CD4-positive, alpha-beta T cell treated with Interleukin-15 for 4 hours (primary cell): ENCODE measurements around the gene PRKCH.

Experiments
- DNase-seq: peaks from one replicate; pipeline ENCODE4 v3.0.0-alpha.2; 2020; ENCODE audit warnings: low spot score

The PRKCH gene

DNA sequence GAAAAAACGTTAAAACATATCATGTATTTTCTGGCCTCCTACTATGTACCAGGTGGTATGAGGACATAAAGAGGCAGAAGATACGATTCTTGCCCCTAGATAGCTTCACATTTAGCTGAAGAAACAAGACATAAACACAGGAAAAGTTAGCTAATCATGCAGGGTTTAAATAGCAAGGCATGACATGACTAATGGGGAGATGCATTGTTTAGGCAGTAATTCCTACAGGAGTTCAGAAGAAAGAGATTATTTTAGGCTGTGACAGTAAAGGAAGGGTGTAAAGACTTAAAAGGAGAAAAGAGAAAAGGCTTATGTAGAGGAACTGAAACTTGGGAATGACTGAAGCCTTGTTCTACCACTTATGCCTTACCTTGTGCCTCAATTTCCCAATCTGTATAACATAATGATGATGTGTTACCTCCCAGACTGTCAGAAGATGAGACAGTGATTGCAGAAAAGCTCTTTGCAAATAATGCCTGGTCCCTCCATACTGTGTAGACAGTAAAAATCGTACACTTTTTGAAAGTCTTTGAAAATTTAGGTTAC lies 44.4 kb downstream of the PRKCH start:
- DNase-seq, result no peak

DNA sequence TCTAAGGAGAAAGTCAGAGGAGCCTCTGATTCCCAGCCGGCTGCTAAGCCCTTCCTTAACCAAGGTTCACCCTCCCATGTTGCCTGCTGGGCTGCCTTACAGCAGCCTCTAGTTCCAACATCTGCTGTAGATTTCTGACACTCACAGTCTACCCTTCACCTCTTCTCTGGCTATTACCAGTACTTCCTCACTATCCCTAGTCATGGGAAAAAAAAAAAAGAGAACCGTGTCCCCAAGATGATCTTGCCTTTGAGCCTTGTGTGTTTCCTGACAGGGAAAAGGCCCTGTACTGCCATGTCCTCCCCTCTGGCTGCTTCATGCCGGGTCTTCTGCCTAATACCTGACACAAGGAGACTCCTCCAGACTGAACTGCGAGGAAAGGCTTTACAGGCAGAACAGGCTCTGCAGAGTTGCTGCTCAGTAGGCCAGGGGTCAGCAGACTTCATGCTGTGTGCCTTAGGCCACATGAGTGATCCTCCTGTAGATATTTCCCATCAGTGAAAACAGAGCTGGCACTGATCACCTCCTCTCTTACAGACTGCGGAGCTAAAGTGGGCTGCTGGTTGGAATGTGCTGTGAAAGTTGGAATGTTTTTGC lies 46.8 kb downstream of the PRKCH start:
- no peak for DNase-seq

DNA sequence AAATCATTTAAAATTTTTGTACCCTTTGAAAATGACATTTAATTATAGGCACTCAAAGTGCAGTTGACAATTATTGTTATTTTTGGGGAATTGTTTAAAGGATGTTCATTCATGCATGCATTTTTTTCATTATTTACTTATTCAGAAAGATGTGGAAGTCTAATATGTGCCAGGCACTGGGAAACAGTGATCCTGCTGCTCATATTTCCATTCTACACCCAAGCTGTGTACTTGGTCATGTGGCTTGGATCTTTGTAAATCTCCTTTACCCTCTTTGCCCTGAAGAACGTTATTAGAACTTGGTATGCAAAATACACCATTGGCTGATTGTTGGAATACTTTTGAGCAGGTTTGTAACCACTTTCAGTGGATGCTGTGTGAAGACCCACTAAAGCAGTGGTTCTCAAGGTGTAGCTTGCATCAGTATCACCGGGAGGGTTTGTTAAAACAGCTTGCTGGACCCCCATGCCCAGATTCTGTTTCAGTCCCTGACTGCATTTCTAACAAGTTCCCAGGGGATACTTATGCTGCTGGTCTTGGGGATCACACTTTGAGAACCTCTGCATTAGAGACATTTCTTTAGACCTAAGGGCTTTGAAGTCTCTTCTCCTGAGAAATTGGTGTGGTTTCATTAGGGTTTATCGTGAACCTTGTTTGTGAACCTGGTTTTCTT lies 47.5 kb downstream of the PRKCH start:
- DNase-seq, result no peak

DNA sequence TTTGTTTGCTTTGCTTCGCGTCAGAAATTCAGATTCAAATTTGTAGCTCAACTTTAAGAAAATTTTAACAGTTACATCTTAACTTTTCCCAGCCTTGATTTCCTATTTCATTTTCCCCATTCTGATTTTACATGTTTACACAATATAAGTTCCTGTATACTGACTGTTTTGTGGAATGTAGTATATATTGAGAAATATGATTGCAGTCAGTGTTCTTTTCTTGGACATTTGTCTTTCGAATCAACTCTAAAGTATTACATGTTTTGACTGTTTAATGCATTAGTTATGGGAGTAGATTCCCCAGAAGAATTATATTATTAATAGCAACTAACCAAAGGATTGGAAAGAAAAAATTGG lies 48.1 kb downstream of the PRKCH start:
- no peak for DNase-seq

DNA sequence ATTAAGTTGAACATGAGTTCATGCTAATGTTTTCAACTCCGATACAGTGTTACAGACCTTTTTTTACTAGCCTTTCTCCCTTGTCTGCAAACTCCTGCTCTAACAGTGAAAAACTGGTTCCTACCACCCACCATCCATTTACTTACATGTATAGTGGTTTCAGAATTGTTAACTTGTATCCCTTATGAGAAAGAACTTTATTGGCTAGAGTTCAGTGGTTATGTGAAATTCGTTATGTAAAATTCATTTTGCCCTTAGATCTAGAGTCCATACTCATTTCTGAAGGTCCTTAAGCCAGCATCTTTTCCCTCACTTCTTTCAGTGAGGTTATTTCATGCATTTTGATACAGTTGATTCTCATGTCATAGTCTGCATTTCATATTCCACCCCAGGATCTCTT lies 51.0 kb downstream of the PRKCH start:
- DNase-seq, result no peak

DNA sequence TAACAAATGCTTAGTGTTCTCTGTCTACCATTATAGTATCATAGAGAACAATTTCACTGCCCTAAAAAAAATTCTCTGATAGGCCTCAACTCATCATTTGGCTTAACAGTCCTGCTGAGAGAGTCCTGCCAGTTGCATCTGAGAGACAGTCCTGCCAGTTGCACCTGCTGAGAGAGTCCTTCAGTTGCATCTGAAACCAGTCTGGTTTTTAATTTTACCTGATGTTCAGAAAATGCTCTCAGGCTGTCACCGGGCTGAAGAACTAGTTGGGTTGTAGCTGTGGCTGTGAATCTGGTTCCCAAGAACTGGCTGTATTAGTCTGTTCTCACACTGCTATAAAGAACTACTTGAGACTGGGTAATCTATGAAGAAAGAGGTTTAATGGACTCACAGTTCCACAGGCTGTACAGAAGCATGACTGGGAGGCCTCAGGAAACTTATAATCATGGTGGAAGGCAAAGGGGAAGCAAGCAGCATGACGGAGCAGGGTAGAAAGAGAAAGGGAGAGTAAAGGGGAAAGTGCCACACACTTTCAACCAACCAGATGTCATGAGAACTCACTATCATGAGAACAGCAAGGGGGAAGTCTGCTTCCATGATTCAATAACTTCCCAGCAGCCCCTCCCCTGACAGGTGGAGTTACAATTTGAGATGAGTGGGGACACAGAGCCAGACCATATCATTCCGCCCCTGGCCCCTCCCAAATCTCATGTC lies 51.6 kb downstream of the PRKCH start:
- DNase-seq, result no peak

DNA sequence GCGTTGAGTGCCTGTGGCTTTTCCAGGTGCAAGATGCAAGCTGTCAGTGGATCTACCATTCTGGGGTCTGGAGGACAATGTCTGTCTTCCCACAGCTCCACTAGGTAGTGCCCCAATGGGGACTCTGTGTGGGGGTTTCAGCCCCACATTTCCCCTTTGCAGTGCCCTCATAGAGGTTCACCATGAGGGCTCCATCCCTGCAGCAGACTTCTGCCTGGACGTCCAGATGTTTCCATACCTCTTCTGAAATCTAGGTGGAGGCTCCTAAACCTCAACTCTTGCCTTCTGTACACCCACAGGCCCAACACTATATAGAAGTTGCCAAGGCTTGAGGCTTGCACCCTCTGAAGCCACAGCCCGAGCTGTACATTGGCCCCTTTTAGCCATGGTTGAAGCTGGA lies 52.9 kb downstream of the PRKCH start:
- no peak for DNase-seq

DNA sequence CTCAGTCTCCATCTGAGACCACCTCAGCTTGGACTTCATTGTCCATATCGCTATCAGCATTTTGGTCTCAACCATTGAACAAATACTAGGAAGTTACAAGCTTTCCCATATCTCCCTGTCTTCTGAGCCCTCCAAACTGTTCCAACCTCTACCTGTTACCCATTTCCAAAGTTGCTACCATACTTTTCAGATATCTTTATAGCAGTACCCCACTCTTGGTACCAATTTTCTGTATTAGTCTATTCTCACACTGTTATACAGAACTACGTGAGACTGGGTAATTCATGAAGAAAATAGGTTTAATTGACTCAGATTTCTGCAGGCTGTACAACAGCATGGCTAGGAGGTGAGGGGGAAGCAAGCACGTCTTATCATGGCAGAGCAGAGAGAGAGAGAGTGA lies 53.8 kb downstream of the PRKCH start:
- no peak for DNase-seq

DNA sequence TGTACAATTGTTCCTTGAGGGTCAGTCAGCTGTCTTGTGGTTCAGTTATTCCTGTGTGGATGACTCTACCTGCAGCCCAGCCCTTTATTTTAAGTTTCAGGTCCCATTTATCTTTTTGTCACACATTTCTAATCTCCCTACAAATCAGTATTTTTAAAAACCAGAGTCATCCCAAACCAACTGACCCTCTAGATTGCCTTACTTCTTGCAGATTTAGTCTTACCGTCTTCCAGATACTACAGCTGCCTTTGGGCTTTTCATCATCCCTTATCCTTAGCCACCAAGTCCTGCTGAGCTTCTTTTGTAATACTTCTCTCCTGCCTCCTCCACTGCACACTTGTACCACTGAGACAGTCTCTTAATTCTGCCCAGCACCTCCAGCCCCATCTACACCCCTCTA lies 54.9 kb downstream of the PRKCH start:
- DNase-seq, result no peak

DNA sequence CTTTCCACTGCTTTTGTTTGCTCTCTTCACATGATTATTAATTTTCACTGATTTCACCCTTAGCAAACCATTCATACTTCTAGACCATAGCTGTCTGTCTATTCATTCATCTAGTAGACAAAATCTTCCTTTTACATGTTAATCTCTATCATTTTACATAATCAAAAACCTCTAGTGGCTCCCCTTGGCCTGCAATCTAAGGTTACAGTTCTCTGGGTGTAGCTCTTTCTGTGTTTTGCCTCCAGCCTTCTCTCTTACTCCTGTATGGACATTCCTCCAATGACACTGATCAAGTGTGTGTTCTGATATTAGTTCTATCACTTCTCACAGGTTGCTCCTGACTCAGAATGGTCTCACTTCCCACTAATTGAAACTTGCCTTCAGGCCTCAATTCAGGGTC lies 56.4 kb downstream of the PRKCH start:
- DNase-seq, result no peak

DNA sequence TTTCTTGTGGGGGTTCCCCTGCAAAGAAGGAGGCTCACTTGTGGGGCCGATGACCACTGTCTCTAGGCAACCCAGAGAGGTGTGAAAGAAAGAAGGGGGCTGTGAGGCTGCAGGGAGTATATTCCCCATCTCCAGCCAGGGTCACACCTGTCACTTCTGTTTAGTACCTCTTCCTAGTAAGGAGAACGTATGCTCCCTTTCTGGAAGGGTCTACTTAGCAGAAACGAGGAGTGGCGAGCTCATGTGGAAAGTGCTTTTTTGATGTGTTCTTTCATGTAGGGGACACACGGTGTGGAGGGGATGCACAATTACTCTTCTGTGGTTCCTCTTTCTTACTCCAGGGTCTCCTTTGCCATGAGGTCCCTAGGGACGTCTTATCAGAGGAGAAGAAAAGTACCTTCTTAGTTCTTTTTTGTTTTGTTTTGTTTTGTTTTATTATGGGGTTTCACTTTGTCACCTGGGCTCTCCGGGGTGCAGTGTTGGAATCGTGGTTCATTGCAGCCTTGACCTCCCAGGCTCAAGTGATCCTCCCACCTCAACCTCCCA lies 58.3 kb downstream of the PRKCH start:
- DNase-seq, result no peak

DNA sequence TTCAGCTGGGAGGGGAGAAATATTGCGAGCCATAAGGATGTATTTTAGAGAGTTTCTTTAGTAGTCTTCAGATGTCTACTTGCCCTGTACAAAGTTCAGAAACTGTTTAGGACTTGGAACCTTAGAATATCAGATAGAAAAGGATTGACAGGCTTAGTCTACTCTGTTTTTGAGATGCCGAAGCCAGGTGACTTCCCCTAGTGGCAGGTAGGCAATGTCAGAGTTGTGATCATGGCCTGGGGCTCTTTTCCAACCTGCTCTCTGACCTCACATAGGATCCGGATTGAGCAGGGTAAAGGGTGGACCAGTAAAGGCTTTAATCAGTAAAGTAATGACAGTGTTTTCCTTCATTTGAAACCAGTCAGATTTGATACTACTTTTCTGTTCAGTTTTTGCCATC lies 59.6 kb downstream of the PRKCH start:
- no peak for DNase-seq

DNA sequence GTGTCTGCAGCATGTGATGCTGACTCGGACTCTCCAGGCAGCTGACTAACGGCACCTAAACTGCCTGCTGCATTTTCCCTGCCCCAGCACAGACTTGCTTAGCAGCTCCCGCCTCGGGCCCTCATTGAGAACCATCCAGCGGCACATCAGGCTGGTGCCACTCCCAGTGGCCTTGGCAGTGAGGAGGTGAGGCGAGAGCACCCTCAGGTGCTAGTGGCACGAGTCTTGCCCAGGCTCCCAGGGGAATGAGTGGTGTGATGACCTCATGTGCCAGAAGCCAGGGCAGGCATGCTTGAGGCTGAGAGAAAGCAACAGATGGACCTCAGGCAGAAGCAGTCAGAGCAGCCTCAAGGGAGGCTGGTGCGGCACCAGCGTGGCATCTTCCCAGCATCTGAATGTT lies 60.2 kb downstream of the PRKCH start:
- DNase-seq, result no peak

DNA sequence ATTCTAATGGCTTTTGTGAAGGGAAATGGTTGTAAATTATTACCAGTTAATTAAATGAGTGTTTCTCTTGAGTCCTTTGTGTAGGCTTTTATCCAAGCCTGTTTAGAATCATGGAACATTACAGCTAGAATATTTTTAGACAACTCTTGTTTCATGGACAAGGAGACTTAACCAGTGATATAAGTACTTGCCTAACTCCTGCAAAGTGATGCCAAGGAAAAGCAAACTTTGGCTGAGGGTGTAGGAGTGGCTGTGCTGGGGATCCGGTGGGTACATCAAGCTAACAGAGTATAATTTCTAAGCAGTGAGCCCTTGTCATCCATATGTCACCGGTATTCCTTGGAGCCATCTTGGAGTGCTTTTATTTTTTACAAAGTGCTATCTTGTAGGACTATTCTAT lies 61.5 kb downstream of the PRKCH start:
- DNase-seq, result no peak

DNA sequence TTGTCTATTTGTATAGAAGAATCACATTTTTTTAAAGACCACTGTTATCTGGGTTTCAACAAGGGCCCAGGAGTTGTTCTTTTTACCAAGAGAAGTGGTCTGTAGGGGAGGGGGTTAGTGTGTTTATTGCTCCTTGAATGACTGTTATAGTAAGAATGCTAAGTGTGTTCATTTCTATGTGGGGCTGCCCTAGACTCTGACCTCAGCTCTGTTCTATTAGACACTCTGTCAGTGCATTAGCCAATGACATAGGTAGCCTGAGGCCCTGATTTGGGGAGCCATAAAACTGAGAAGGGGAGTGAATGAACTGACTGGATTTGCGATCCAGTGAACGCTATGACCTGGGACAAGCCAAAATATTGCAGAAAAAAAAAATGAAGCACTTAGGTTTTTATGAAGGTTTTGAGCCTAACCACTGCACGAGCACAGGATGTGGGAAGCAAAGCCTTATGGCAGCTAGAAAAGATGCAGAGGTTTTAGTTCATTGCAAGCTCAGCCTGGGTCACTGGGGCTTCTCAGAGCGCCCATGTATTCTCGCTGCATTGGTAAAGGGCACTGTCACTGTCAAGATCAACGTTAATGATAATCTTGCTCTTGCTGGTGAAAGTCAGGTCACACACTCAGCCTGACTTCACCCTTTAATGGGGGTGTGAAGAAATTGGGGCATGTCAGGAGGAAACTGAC lies 63.8 kb downstream of the PRKCH start:
- peak; percentile 67 for DNase-seq

DNA sequence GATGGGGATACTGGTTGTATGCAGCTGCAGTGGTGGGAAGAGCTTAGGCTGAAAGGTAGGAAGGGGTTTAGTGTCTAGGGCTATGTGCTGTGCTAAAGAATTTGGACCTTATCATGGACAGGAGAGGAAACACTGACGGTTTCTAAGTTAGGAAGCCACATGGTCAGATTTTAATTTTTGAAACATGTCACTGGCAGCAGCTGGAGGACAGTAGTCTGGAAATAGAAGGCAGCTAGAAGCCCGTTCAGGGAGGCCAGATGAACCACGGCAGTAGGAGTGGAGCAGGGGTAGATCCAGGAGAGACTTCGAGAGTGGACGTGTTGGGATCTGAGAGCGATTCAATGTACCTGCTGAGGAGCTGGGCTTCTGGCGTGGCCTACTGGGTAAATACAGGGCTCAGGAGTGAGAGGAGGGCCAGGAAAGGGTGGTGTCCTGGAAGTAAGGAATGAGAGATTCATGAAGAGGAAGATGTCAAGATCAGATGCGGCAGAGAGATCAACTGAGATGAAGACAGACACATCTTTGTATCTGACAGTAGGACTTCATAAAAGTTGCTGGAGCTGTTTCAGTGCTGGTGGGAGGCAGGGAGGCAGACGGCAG lies 64.9 kb downstream of the PRKCH start:
- no peak for DNase-seq

DNA sequence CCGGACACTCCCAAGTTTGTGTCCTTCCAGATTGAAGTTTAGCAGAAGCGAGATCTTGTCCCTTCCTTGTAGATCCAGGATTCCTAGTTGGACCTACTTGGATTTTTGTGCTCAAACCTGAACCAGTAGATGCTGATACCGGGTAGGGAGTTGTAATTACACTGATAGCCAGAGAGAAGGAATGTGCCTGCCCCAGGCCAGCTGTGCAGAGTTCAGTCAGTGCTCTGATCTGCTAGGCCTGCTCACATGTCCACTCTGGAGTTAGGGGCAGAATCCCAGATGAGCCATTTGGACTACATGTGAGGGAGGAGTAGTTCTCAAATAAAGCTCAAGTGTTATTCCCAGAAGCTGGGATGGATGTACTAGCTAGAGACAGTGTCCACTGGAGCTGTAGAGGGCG lies 65.7 kb downstream of the PRKCH start:
- no peak for DNase-seq

DNA sequence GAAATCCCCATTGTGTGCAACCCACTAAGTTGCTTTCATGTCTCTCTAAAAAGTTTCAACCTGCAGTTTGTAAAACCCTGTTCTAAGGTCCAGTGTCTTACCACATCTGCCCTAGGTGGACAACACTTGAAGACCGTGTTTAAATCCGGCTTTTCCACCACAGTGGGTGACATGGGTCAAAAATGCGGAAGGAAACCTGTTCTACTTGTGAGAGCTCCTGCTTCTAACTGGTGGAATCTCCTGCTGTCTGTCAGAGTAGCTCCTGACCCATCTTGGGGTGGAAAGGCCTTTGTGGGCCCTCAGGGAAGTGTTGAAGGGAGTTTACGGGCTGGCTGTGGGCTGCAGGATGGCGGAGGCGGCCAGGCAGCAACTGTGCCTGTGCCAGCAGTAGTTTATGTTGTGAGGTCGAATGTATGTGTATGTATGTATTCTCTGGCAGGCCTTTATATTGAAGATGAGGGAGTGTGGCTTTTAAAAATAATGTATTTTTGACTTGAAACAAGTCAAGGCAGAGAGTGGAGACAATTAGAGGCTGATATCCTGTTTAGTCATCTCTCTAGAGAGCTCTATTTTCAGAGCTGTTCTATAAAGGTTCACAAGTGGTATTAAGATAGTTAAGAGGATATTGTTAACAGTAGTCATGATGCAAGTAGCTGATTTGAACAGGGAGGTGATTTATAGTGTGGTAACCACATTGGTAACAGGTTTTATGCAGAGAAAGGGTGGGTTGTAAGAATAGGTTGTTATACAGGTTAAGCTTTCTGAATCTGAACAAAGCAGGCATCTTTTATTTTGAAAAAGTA lies 67.0 kb downstream of the PRKCH start:
- DNase-seq, result peak; percentile 67

DNA sequence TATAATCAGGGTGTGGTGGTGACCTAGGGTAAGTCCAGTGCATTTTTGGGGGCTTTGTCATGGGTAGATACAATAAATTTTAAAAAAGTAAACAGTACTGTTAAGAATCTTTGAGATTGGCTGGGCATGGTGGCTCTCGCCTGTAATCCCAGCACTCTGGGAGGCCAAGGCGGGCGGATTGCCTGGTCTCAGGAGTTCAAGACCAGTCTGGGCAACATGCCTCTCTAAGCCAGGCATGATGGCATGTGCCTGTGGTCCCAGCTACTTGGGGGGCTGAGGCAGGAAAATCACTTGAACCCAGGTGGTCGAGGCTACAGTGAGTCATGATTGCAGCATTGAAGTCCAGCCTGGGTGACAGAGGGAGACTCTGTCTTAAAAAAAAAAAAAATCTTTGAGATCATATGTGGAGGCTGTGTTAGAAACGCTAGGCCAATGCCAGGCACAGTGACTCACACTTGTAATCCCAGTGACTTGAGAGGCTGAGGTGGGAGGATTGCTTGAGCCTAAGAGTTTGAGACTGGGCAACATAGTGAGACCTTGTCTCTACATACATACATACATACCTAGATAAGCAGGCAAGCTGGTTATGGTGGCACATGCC lies 67.7 kb downstream of the PRKCH start:
- no peak for DNase-seq

DNA sequence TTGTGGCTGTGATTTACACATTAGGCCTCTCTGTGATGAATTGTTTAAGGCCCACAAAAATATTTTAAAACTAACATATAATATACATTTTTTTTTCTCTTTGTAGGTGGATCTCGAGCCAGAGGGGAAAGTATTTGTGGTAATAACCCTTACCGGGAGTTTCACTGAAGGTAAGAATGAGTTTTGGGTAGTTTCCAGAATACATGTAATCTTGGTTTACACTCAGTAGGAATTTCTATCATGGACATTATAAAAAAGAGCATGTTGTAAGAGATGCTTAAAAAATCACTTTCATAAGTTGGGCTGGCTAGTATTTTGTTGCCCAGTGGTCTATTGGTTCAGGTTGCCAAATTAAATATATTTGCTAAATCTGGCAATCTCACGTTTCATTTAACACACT lies 69.7 kb downstream of the PRKCH start:
- no peak for DNase-seq

DNA sequence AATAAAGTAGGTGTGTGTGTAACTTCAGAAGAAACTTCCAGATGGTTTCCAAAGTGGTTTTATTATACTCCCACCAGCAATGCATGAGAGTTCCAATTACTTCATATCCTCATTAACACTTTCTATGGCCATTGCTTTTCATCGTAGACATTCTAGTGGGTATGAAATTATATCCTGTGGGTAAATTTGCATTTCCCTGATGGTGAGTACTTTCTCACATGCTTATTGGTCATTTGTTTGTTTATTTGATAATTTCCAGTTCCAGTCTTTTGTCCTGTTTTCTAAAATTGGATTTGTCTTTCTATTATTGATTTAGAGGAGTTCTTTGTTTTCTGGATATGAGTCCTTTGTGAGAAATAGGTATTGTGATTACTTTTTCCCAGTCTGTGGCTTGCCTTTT lies 70.9 kb downstream of the PRKCH start:
- DNase-seq, result no peak
